Measurements from ENCODE around the gene CDK17. TPM values are rescaled to one million over a fixed set of nuclear protein-coding genes. Genes with fewer than 3 reads are reported as not detected.

CDK17 gene
- total RNA-seq, 1 experiment from 2014 or later, result 25.4 TPM

DNA sequence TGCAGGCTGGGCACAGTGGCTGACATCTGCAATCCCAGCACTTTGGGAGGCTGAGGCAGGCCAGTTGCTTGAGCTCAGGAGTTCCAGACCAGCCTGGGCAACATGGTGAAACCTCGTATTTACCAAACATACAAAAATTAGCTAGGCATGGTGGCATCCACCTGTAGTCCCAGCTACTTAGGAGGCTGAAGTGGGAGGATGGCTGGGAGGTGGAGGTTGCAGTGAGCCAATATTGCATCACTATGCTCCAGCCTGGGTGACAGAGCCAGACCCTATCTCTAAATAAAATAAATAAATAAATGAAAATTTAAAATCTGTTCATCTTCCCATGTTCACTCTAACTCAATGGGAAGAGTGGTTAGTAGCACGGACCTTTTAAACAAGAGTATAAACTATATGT is 134.8 kb downstream of the CDK17 start:
- no peak for DNase-seq (ENCODE audit: low spot score)

DNA sequence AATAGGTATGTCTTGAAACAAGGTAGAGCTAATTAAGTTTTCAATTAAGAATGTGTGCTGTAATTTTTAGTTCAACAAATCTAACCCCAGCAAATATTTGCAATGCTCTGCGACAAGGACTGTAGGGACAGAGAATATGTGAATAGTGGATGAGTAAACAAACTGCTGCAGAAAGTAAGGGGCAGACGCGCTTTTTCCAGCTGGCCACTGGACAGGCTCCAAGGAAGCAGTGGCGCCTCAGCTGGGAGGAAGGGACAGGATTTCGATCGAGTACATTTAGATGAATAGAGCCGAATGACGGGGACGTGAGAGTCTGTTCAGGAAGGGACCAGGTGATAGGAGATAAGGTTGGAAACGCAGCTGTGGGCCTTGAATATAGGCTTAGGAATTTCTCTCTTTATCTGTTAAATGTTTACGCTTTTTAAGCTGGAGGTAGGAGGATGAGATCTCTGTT is 136.8 kb downstream of the CDK17 start:
- DNase-seq (ENCODE audit: low spot score), result peak; percentile 37

DNA sequence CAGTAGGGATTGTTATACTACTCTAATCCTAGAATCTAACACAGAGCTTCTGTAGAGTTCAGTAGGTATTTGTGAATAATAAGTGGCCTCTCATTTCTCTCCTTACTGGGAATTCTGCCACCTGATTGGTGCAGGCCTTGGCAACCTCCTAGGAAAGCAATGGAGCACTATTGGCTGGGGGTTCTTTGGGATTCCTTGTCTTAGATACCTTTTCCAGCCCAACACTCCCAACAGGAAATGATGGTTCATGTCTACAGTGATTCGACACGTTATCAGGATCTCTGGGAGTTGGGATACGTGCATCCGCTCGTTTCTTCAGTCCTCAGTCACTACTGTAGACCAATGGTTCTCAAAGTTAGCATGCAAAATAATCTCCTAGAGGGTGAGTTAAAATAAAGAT is 138.7 kb downstream of the CDK17 start:
- no peak for DNase-seq (ENCODE audit: low spot score)

DNA sequence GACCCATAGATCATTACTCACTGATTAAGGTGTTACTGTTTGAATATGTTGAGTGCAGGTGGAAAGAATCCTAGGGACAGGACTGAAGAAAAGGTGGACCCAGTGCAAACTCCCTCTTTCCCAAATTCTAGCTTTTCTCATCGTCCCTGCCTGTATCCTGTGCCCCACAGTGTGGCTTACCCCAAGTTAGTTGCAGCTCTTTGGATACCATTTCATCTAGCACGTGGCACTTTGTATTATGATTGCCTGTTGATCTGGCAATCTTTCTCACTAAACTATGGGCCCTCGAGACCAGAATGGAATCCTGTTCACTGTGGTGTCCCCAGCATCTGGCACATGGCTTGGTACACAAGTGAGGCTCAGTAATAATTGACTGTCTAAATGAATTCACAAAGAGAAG is 139.6 kb downstream of the CDK17 start:
- no peak for DNase-seq (ENCODE audit: low spot score)

DNA sequence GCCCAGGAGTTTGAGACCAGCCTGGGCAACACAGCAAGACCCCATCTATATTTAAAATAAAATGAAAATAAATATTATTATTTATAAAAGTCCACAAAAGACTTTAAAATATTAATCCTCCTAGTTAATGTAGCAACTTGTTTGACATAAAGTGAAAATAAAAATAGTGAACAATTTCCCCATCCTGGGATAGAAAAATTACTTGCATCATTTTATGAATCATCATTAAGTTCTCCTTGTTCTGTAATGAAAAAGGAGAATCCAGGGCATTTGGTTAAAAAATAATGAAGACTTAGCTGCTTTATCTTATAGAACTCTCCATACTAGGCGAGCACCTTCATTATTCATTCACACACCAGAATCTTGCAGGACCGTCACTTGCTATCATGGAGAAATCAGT is 140.0 kb downstream of the CDK17 start:
- DNase-seq (ENCODE audit: low spot score), result no peak

DNA sequence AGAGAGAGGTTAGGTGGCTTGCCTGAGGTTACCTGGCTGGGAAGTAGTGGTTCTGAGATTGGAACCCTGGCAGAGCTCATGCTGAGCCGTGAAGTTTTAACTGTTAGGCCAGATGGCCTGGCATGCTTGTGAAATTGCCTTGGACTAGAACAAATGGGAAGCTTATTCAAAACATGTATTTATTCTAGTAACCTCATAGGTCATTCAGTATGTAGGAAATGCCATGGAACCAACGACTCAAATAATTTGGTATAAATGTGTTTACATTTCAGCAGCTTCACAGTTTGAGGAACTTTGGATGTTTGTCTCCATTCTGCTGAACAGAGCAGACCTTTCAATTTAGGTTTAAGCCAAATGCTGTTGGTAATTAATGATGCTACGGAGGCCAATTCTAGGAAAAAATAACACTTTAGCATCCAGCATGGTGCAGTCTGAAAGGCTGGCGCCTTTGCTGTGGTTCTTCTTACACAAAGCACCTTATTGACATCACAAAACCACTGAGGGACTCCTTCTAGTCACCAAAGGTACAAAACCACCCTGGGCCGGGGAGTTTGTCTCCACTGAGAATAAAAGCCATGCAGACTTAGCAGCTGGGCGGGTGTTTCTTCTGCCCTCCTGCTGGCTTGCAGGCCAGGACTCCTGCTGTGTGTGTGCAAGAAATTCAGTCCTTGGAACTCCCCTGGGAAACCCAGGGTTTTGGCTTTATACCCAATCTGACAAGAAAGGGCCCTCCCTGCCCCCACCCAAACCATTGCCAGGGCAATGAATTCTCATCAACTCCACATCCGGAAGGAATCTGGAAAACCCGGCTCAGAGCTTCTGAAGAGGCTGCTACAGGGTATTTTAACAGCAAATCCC is 141.9 kb downstream of the CDK17 start:
- no peak for DNase-seq (ENCODE audit: low spot score)

DNA sequence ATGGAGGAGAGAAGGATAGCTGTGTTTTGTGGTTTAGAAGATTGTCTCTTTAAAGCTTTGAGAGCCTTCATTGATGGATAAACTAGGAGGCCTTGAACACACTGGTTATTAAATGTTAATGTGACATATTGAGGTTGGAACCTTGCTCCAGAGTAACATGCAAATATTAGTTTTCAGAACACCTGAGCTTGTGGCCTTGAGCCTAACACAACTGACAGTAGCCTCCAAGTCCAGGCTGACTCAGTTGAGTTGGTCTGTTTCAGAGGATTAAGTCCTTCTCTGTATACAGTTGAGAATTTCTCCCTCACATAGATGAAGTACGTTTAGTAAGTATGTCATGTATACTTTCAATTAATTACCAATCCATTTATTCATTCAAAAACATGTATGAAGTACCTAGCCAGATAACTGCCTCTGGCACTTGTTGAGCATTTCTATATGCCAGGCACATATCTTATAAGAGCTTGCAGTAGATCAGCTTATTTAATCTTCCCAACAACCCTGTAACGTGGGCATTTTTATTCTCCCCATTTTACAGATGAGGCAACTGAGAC is 142.6 kb downstream of the CDK17 start:
- no peak for DNase-seq (ENCODE audit: low spot score)

DNA sequence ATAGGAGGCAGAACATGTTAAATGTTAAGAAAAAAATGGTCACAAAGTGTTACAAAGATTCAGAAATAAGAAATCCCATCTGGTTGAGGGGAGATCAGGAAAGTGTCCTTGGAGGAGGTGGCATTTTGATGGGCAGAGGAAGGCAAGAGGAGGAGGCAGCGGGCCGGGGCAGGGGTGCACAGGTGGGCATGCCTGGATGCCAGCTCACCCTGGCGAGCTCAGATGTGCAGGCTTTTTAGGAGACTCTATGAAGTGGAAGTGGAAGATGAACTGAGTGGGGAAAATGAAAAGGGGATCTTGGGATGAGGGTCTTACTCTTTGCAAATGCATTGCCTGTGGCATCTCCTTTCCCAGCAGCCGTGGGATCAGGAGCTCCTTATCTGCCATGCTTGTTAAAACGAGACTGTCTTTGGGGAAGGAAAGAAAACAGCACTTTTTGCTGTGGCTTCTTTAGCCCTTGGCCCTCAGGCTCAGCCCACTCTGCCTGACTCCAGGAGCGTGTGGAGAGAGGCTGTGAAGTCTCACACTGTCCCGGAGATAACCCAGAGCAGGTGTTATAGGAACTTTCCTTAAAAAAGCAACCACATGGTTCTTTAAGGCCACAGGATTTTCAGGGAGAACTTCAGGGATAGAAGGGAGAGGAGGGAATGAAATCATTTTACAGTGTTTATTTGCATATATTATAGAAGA is 143.4 kb downstream of the CDK17 start:
- no peak for DNase-seq (ENCODE audit: low spot score)

DNA sequence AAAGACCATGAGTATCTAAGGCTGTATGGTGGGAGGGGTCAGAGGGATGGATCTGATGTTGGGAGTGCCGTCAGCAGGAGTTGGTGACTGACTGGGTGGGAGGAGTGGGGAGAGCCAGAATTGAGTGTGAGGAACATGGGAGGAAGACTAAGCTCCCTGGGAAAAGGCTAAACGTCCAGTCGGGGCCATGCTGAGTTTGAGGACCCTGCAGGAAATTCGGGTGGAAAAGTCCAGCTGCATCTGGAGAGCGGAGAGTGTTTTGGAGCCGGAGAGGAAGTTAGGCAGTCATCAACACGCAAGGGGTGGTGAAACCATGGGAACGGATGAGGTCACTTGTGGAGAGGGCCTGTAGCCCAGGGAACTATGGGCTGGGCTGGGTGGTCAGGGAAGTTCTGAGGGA is 145.2 kb downstream of the CDK17 start:
- no peak for DNase-seq (ENCODE audit: low spot score)

DNA sequence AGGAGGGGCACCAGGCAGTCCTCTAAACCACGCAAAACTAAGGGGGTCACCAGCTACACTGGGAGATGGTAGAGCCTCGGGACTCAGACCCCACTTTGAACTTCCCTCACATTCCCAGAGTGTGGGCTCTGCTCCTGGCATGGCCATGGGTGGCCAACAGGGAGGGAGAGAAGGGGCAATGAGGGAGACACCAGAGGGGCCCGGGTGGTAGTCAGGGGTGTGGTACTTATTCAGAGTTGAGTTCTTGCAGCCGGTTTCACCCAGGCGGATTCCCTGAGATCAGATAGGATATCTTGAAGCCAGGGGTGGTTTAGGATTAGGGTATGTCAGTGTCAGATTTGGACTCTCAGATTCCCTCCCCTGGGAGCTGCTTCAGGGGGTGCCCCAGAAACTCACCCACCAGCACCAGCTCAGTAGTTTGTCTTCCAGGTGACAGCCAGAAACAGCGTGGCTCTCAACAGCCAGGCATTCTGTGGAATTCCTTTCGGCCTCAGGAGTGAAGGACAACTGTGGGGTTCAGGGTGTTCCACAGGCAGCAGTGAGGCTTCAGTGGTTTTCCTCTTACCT is 150.0 kb downstream of the CDK17 start:
- no peak for DNase-seq (ENCODE audit: low spot score)

DNA sequence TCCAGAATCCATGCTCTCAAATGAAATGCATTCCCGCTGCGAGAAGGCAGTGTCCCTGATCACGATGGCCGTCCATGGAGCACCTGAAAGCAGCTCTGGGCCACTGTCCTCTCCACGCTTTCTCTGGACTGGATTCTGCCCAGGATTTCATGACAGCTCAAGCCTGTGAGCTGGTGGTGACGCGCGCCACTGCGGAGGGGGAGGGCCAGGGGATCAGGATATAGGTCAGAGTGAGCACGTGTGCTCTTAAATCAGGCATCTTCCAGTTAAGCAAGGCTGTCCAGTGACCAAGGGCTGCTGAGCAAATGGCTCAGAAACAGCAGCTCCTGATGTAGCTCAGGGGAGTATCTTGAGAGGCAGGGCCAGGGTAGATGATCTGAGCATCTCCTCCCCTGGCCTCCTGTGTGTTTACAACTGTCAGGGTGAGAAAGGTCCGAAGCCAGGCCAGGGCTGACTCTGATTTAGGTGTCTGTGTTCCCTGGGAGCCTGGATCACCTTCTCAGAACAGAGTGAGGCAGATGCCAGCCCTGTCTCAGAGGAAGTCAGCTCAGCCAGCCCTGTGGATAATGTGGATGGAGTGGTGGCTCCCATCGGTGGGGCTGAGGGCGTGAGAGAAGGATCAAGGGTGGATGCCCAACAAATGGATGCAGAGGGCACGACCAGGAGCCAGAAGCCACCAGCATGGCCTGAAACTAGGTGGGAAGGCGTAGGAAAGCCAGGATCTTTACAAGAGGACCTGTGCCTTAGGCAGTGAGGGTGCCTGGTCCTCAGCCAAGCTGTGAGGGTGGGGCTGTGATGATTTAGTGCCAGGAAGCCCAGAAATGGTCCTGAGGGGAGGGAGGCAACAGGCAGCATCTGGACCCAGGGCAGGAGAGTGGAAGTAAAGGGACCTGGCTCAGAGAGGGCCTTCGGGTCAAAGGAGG is 150.8 kb downstream of the CDK17 start:
- no peak for DNase-seq (ENCODE audit: low spot score)

DNA sequence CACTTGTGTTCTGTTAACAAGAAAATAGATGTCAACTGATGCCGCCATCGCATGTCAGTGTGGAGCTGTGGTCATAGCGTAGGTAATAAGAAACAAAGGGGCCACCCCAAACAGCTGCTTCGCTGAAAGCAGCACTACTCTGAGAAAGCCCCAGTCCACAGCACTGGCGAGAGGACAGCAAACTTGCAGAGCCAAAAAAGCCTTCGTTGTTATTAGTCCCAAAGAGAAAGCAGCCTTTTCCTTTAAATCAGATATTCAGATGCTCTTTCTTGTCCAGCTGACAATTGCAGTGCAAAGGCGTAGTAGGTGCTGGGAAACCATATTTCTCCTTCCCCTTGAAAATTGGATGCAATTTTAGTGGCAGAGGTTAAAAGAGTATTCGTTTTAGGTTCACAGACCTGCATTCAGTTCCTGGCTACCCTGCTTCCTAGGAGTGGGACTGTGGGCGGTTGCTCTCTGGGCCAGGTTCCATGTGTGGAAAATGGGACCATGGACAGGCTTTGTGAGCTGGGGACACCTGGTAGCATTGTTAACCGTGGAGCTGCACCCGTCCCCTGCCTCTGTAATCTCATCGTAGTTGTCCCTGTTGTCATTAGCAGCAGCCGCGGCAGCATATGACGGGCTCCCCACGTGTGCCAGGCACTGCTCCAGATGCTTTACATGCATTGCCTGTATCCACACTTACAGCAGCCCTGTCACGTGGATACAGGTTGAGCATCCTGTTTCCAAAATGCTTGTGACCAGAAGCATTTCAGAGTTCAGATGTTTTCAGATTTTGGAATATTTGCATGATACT is 151.9 kb downstream of the CDK17 start:
- no peak for DNase-seq (ENCODE audit: low spot score)

DNA sequence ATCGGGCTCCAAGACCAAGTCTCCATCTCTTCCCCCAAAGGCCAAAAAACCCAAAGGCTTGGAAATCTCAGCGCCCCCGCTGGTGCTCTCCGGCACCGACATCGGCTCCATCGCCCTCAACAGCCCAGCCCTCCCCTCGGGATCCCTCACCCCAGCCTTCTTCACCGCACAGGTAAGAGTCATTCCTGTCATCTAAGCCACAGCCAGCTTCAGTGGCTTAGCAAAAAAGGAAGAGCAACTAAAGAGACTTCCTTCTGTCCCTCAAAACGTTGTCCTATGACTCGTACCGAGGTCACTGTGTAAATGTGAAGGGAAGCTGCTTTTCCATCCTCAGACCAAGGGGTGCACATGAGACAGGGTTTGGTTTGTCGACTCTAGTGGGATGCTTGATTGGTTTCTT is 152.7 kb downstream of the CDK17 start:
- DNase-seq (ENCODE audit: low spot score), result no peak

DNA sequence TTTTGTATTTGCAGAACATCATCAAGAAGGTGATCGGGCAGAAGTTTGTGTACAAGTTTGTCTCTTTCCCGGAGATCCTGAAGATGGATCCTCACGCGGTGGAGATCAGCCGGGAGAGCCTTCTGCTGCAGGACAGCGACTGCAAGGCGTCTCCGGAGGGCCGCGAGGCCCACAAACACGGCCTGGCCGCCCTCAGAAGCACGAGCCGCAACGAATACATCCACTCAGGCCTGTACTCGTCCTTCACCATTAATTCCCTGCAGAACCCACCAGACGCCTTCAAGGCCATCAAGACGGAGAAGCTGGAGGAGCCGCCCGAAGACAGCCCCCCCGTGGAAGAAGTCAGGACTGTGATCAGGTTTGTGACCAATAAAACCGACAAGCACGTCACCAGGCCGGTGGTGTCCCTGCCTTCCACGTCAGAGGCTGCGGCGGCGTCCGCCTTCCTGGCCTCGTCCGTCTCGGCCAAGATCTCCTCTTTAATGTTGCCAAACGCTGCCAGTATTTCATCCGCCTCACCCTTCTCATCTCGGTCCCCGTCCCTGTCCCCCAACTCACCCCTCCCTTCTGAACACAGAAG is 153.2 kb downstream of the CDK17 start:
- DNase-seq (ENCODE audit: low spot score), result no peak

DNA sequence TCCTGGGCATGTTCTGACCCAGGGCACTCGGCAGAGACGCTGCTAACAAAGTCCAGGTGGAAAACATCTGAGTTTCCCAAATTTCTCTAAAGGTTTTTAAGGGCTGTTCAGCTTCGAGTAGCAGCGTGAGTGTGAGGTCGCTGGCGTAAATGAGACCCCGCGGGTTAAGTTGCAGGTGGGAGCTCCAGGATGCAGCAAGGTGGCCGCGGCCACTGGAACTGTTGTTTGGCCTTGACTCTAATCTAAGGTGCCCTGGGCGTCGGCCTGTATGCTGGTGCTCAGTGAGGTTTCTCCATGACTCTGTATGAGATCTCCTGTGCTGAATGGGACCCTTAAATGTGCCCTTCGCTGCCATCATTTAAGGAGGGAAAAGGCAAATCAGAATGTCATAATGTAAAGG is 155.4 kb downstream of the CDK17 start:
- DNase-seq (ENCODE audit: low spot score), result no peak

DNA sequence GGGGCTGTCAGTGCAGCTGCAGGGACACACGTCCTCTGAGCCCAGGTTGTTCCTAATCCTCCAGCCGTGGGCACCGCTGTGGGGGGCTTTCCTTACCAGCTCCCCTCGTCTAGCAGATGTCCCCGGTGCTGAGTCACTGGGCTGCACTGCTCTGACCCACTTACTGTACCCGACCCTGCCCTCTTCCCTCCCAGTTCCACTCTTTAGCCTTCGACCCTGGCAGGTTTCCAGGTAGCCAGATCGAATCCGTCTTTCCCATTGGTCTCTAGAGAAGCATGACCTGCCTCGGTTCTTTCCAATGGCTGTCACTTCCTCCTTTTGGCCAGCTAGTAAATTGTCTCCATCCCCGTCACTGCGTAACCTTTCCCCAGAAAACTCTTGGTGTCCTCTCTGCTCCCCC is 157.6 kb downstream of the CDK17 start:
- no peak for DNase-seq (ENCODE audit: low spot score)

DNA sequence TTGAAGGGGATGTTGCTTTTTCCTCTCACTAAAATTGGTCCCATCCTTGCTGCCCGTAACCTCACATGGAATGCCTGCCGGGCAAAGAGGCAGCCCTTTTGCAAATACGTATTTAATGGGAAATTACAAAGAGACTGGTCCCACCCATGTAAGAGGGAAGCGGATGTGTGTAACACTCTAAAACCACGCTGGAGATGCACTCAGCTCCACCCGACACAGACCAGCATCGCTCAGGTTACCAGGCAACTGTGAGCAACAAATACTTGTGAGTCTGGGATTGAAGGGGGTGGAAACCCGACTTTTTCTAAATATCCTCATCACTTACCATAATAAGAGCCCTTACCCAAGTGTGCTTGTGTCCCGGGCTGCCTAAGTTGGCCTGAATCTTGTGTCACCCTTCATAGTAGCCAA is 158.4 kb downstream of the CDK17 start:
- no peak for DNase-seq (ENCODE audit: low spot score)

DNA sequence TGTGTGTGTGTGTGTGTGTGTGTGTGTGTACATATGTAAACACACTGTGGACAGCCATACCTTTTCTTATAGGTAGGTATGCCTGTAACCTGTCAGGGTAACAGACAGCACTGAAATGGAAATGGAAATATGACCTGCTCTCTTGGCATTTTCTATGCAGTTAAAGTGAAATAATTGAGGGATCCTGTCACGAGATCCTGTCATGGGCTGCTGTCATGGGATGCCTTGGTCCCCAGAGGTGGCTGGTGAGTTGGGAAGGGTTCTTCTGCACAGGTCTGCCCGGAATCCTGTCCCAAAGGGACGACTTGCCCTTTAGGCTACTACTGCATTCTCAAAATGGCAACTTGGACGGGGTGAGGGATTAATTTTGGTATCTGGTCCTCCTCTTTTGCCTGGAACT is 158.8 kb downstream of the CDK17 start:
- no peak for DNase-seq (ENCODE audit: low spot score)

DNA sequence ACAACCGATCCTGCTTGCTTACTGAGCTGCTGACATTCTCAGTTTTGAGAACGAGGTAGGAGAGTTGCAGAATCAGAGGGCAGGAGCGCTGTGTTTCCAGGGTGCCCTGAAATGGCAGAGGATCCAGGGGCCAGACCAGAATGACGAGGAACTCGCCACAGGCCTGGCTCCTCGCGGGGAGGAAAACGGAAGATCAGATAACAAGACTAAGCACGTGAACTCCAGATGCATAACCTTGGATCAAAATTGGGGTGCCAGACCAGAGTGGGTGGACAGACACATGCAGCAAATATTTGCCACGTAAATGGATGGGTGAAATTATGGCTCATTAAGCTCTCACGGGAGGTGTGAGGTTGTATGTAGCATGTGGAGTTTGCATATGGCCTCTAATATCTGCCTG is 159.6 kb downstream of the CDK17 start:
- DNase-seq (ENCODE audit: low spot score), result no peak

Measured in H4 (cell line).